LoVo (cell line): ENCODE data around the gene ADAM29.
"Not testable (repeated sequence)": the region's sequence is repeated elsewhere in the genome, so short reads cannot be mapped to it uniquely, and the experiment has no call there.

Experiments
- DNase-seq: peaks from one replicate; pipeline ENCODE4 v3.0.0-alpha.2; 2016; ENCODE audit warnings: low spot score

The ADAM29 gene

DNA sequence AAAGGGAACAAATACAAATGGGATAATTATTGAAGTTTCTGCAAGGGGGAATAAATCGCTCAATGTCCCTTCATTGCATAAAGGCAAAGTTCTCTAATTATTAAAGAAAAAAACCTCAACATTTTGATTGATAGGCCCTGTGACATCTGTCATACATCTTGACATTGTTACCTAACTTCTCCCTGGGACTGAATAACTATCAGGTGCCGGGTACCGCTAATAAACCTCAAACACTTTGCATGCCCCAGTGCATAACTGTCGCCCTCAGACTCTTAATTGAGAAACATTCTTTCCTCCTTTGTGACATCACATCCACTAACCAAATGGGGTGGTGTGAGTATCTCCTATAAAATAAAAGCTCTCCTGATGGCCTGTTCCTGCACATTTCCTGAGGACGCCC is at the start of gene ADAM29:
ADAM29 (plus strand) TSS at position 301 of the 400 bp plus-strand sequence. CDS start 57,168 bp downstream, outside the sequence.
- DNase-seq, result no peak

GRCh38 chr4:174869339-174869738 is 48.8 kb upstream of the ADAM29 start:
- no peak for DNase-seq

DNA sequence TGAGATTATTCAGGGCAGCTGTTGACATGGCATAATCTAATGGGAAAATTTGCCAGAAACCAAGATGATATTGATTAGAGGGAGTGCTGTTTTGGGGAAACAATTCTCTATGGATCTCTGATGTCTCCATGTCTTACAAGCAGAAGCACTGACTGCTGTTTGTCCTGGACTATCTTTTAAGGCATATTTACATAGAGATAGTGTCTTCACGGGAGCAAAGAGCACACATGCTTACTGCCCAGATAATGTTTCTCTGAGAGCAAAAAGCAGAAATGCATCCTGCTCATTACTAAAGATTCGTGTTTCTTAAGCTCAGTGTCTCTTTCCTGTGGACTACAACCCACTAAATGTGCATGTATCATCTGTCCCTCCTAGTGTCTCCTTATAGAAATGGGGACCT is 47.8 kb upstream of the ADAM29 start:
- DNase-seq, result no peak

- DNase-seq, result no peak
Measured at GRCh38 chr4:174871407-174871806, 46.8 kb upstream of the ADAM29 start.

- not testable (repeated sequence) for DNase-seq
Measured at GRCh38 chr4:174873146-174873545, 45.0 kb upstream of the ADAM29 start.

DNA sequence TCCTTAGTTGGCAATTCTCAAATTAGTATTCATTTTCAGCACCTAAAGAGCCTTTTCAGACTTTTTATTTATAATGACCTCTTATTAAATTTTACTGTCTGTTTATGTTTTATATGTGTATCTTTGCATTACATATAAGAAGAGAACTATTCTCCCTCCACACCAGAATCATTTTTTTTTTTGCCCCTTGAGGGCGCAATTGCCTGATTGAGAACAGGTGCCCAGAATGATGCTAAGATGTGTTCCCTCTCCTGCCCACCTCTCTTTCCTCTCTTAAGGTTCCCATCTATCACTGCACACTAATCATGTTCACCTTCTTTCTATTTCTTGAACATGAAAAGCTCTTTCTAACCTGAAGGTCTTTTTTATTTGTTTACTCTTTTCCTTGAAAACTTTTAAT is 44.2 kb upstream of the ADAM29 start:
- no peak for DNase-seq

DNA sequence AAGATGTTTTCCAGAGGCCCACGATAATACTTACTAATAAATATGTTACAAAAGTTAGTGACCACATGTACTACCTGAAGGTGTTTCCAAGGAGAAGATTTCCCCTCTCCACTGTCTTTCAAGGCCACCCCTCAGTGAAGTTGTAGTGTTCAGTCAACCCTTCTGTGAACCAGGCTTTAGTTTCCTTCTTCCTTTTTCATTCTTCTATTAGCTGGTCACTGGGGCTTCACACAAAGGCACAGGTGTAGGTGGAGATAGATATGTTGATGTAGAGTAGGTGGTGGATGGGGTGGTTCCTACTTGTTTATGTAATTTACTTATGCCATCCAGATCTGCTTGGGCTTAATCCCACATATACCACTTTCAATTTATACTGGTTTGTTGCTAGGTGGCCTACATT is 43.3 kb upstream of the ADAM29 start:
- no peak for DNase-seq

GRCh38 chr4:174880001-174880400 is 38.2 kb upstream of the ADAM29 start:
- DNase-seq, result no peak

GRCh38 chr4:174882317-174882992 is 35.7 kb upstream of the ADAM29 start:
- no peak for DNase-seq

DNA sequence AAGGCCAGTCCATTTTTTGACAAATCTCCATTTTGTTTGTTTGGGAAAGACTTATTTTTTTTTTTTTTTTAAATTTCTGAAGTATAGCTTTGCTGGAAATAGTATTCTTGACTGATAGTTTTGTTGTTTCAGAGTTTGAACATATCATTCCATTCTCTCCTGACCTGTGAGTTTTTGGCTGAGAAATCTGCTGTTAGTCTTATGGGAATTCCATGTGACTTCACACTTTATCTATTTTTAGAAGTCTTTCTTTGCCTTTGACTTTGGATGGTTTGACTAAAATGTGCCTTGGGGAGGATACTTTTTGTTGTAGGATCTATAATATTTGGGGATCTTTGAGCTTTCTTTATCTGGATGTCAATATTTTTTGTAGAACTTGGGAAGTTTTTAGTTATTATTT is 10.7 kb upstream of the ADAM29 start:
- DNase-seq, result no peak

- no peak for DNase-seq
Measured at GRCh38 chr4:174910271-174910670, 7.9 kb upstream of the ADAM29 start.

GRCh38 chr4:174912919-174913543 is 5.1 kb upstream of the ADAM29 start:
- no peak for DNase-seq

DNA sequence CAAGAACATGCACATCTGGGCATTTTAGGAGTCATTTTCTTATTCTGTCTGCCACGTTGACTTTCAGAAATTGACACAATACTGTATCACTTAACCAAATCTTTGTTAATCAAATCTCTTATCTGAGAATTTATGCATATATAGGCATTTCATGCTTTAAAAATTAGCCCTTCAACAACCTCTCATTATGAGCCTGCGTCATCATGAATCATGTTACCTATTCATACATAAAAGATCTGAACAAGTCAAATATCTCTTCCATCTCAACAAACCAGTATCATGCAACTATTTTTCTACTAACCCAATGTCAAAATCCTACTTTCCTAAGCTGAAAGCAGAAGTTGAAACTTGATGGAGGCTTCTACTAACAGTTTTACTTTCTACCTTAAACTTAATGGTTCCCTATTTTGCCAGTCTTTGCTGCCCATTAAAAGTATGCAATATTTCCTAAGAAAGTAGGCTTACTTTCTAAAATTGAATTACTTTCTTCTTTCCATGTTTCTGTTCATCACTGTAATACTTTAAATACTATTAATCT is 1.8 kb downstream of the ADAM29 start:
- no peak for DNase-seq

- DNase-seq, result no peak
Measured at GRCh38 chr4:174926958-174927357, 8.8 kb downstream of the ADAM29 start.

- no peak for DNase-seq
Measured at GRCh38 chr4:174928174-174928573, 10.0 kb downstream of the ADAM29 start.

GRCh38 chr4:174928575-174929253 is 10.6 kb downstream of the ADAM29 start:
- DNase-seq, result no peak

- DNase-seq, result no peak
Measured at GRCh38 chr4:174929346-174929745, 11.2 kb downstream of the ADAM29 start.

DNA sequence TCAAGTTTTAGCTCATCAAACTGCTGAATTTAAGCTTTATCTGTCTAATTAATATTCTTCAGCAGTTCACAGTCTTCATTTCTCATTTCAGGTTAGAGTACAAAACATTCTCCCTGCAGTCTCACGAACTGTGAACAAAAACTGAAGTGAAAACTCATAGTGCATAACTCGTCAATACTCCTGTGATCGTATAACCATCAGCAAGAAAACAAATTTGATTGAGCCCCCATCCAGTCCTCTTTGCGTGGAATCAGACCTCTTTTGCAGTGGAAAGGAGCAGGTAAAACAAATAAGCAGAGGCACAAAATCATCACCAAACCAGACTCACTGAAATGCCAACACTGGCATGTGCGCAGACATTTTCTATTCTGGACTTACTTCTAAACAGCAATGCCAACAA is 12.7 kb downstream of the ADAM29 start:
- DNase-seq, result no peak

DNA sequence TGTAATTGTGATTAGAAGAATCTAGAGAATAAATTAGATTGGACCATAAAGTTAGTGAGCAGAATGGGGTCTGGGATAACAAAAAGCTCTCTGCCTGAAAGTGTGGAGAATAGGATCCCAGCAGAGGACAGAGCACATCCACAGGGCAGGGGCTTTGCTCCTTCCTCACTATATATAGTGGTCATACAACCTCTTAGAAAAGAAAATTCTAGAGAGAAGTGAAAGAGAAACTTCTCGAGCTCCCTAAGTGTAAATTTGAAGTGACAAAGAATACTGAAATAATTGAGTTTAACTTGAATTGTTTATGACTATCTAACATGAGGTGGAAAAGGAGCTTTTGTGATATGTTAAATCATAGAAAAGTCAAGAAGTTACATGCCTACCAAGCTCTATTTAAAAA is 14.9 kb downstream of the ADAM29 start:
- no peak for DNase-seq

DNA sequence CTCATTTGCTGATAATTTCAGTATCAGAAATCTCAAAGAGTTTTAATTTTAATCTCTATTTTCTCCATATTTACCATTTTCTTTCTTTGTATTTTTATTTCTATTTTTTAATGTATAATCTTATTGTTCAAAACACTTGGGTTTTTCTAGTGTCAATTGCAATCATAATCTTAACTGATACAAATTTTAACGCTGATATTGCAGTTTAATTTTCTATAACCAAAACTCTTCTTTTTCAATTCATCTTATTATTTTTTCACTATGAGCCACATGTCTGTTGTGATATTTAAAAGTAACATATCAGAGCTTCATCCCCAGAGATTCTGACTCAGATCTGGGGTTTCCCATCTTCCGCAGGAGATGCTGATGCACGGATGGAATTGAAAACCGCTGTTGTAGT is 16.2 kb downstream of the ADAM29 start:
- DNase-seq, result no peak

DNA sequence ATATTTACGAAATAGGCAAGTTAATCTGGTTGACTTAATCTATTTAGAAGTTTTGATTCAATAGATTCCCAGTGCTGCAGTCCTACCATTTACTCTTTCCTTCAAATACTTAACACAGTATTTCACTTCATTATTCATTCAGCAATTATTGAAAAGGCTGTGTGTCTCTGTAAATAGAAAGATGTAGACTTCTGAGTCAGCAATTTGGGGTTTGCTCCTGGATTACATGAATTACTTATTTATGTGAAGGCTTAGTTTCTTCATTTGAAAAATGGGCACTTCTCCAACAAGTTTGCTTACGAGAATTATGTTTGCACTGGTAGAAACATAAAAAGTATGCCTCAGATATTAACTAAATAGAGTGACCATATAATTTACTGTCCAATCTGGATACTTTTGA is 17.4 kb downstream of the ADAM29 start:
- DNase-seq, result no peak

DNA sequence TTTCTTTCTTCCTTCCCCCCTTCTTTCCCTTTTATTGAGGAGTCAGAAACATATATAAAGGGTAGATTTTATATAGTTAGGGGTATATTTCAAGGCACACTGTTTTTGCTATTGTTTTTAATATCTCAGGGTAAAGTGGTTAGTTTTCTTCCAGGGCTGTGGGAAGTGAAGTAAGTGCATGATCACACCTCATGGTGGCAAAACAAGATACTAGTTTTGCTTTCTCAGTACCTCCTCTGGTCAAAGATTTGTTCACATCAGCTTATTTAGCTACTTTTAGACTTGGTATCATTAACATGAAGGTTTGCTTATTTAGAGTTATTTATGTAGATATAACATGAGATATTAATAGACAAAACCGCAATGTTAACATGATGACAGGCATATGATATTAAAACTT is 21.8 kb downstream of the ADAM29 start:
- no peak for DNase-seq

DNA sequence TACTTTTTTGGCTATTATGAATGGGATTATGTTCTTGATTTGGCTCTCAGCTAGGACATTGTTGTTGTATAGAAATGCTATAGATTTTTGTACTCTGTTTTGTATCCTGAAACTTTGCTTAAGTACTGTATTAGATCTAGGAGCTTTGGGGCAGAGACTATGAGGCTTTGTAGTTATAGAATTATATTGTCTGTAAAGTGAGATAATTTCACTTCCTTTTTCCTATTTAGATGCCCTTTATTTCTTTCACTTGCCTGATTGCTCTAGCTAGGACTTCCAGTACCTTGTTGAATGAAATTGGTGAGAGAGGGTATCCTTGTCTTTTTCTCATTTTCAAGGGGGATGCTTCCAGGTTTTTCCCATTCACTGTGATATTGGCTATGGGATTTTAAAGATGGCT is 28.1 kb downstream of the ADAM29 start:
- DNase-seq, result no peak
